ENCODE data around the gene PCDHGC5. TPM values are rescaled to one million over a fixed set of nuclear protein-coding genes. Genes with fewer than 3 reads are reported as not detected.

Gene PCDHGC5
- total and polyA plus RNA-seq, 2 of the 8 experiments (the other 6 are each of a cell fraction or from before 2014, with no cell fraction given) = 0.41 to 1.1 TPM

DNA sequence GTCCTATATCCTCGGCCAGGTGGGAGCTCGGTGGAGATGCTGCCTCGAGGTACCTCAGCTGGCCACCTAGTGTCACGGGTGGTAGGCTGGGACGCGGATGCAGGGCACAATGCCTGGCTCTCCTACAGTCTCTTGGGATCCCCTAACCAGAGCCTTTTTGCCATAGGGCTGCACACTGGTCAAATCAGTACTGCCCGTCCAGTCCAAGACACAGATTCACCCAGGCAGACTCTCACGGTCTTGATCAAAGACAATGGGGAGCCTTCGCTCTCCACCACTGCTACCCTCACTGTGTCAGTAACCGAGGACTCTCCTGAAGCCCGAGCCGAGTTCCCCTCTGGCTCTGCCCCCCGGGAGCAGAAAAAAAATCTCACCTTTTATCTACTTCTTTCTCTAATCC, 11.1 kb upstream of the PCDHGC5 start (continued):
- TF ChIP-seq BCL11A (IDR thresholded peaks at IDR 0.05; ENCODE audit: low read depth in 2 of 2, low read length in 2 of 2) (no peak), EP300 (IDR thresholded peaks at IDR 0.05; ENCODE audit: borderline replicate concordance in 1 of 2, low read depth in 2 of 2, low read length in 2 of 2) (no peak), RXRA (IDR thresholded peaks at IDR 0.05; ENCODE audit: insufficient read depth, low read depth, low read length) (no peak), SRF (IDR thresholded peaks at IDR 0.05; ENCODE audit: low read depth, low read length) (no peak), NANOG (IDR thresholded peaks at IDR 0.05; ENCODE audit: insufficient read depth, low read depth, low read length, poor library complexity, severe bottlenecking) (no peak), SP2 (IDR thresholded peaks at IDR 0.05; ENCODE audit: low read length) (no peak), PHF8 (conservative IDR thresholded peaks at IDR 0.05; ENCODE audit: low read depth, low read length) (no peak)

Data from H1 (cell line).